HL-60 (cell line): Measurements from ENCODE around the gene HVCN1.

Source experiments
- DNase-seq, 2 experiments: peaks; one replicate each; pipeline ENCODE4 v3.0.0-alpha.2; 2010 to 2020; ENCODE audit warnings: low read depth in 1 of 2, low spot score in 1 of 2
- H3K27ac ChIP-seq: fragments of 250-450 bp; sonication (Bioruptor Pico); replicated peaks from 2 replicates; pipeline ENCODE4 v1.5.1; 2020; ENCODE audit warnings: mild to moderate bottlenecking, moderate library complexity
- H3K27me3 ChIP-seq: fragments of 250-450 bp; sonication (Bioruptor Pico); 2 replicates; pipeline ENCODE4 v1.5.1; 2021; ENCODE audit warnings: mild to moderate bottlenecking, moderate library complexity; ENCODE audit not compliant: insufficient read depth, poor library complexity, severe bottlenecking
- H3K4me3 ChIP-seq: replicated peaks from 2 replicates; pipeline ENCODE4 v1.5.1; 2011; ENCODE audit warnings: mild to moderate bottlenecking, control low read depth, low read length; ENCODE audit not compliant: insufficient read depth
- CTCF ChIP-seq: IDR thresholded peaks from one replicate; pipeline ENCODE4 v1.5.1; 2011; ENCODE audit warnings: low read length, control low read depth, inconsistent platforms; ENCODE audit not compliant: insufficient read depth
- GABPA ChIP-seq: IDR thresholded peaks from 2 replicates; pipeline ENCODE4 v1.6.1; 2012; ENCODE audit warnings: low read depth
- POLR2AphosphoS5 ChIP-seq: IDR thresholded peaks from 2 replicates; pipeline ENCODE4 v1.6.1; 2012; ENCODE audit warnings: low read depth
- REST ChIP-seq: IDR thresholded peaks from 2 replicates; pipeline ENCODE4 v1.6.1; 2012; ENCODE audit warnings: low read depth; ENCODE audit not compliant: insufficient replicate concordance
- SPI1 ChIP-seq: IDR thresholded peaks from 2 replicates; pipeline ENCODE4 v1.6.1; 2012; ENCODE audit warnings: low read depth, mild to moderate bottlenecking, borderline replicate concordance

Gene HVCN1

GRCh38 chr12:110627500-110628195 is 61.3 kb downstream of the HVCN1 start:
- no peak overlapping the region for H3K4me3 ChIP-seq
- TF ChIP-seq GABPA = no peak
- no peak for TF ChIP-seq POLR2AphosphoS5
- TF ChIP-seq REST = no peak
- no peak for TF ChIP-seq CTCF
- TF ChIP-seq SPI1 = no peak
- DNase-seq = peak; percentile 25 to 55
- H3K27ac ChIP-seq = no peak overlapping the region
- no peaks in the 10 kb centered on the region for H3K27me3 ChIP-seq

- no peak for TF ChIP-seq SPI1
- TF ChIP-seq CTCF = no peak
- TF ChIP-seq REST = no peak
- TF ChIP-seq POLR2AphosphoS5 = no peak
- no peak for TF ChIP-seq GABPA
- H3K4me3 ChIP-seq = no peak overlapping the region
- no peak overlapping the region for H3K27ac ChIP-seq
- DNase-seq = no peak
- no peaks in the 10 kb centered on the region for H3K27me3 ChIP-seq
Measured at GRCh38 chr12:110622582-110622981, 66.3 kb downstream of the HVCN1 start.

GRCh38 chr12:110619534-110619953 is 69.4 kb downstream of the HVCN1 start:
- no peak for DNase-seq
- H3K27ac ChIP-seq = no peak overlapping the region
- TF ChIP-seq CTCF (no peak), REST (no peak), GABPA (no peak), SPI1 (no peak), POLR2AphosphoS5 (no peak)
- no peaks in the 10 kb centered on the region for H3K27me3 ChIP-seq
- H3K4me3 ChIP-seq = no peak overlapping the region
